GM12873 (cell line): ENCODE results near the gene RASA4B.

Experiments
- CTCF ChIP-seq: IDR thresholded peaks from 2 replicates; pipeline ENCODE4 v1.5.1; 2012; ENCODE audit warnings: low read depth, mild to moderate bottlenecking, moderate library complexity, low read length, control low read depth; ENCODE audit not compliant: insufficient read depth; ENCODE audit errors: missing control alignments

Gene RASA4B

DNA sequence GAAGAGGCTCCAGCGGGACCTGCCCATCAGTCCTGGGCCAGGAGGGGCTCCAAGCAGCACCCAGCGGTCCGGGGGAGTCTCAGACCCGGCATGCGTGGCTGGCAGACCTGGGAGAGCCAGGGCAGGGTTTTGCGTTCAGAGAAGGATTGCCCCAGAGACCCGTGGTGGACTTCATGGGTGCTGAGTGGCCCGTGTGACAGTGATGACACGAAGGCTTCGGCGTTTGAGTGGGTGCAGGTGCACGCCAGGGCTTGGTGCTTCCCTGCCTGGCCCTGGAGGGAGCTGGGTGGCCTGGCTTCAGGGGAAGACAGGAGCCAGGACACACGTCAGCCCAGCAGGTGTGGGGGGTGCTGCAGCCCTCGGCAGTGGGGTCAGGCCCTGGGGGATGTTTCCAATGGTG lies 70.3 kb downstream of the RASA4B start:
- TF ChIP-seq CTCF, result no peak

GRCh38 chr7:102446387-102447156 lies 71.0 kb downstream of the RASA4B start:
- no peak for TF ChIP-seq CTCF

DNA sequence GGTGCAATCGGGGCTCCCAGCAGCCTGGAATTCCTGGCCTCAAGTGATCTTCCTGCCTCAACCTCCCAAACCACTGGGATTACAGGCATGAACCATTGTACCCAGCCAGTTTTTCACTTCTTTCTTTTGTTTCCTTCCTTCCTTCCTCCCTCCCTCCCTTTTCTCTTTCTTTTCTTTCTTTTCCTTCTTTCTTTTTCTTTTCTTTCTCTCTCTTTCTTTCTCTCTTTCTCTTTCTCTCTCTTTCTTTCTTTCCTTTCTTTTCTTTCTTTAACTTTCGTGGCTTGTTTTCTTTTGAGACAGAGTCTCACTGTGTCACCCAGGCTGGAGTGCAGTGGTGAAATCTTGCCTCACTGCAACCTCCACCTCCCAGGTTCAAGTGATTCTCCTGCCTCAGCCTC lies 71.9 kb downstream of the RASA4B start:
- TF ChIP-seq CTCF, result no peak

GRCh38 chr7:102444961-102445673 lies 72.5 kb downstream of the RASA4B start:
- no peak for TF ChIP-seq CTCF

GRCh38 chr7:102439963-102440795 lies 77.4 kb downstream of the RASA4B start:
- TF ChIP-seq CTCF, result no peak

DNA sequence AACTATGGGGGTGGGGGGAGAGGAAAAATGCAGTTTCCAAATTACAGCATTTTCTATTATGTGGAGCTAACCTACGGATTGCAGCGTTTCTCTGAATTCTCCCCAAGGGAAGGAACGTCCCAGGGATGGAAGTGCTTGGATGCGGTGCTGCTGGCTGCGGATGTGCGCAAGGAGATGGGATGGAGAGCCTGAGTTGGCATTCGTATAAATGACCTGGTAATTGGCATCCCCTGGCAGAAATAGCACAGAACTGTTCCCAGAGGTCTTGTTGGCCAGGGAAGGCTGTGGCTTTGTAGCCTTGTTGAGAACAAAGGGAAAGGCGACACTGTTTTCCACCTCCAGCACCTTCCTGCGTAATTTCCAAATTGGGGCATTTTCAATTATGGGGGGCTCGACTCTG lies 81.5 kb downstream of the RASA4B start:
- TF ChIP-seq CTCF, result no peak

DNA sequence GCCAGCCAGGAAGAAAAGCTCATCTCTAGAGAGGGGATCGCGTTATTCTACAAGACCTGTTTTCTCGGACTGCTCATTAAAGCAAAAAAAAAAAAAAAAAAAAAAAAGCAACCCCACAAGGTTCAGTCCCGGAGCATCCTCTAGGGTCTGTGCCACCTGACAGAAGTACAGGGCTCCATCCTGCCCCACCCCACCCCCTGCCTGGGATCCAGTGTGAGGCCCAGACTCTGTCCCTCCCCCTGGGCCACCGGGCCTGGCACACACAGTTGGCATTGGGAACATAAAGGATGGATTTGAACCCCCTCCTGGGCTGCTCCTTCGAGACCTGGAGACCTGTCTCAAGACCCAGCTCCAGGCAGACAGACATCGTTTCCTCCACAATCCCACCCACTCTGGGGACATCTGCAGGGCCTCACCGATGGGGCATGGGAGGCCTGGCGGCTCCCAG lies 83.5 kb downstream of the RASA4B start:
- TF ChIP-seq CTCF, result no peak
